GM21723 (cell line): ENCODE data around the gene TMEM185B.
"Not testable (repeated sequence)": the region's sequence is repeated elsewhere in the genome, so short reads cannot be mapped to it uniquely, and the experiment has no call there.

Experiments used
- ATAC-seq: cut with Tn5 transposase; IDR thresholded peaks from one replicate; pipeline ENCODE4 v1.9.1; 2021; ENCODE audit warnings: mild to moderate bottlenecking, moderate library complexity; ENCODE audit not compliant: unreplicated experiment

TMEM185B gene

DNA sequence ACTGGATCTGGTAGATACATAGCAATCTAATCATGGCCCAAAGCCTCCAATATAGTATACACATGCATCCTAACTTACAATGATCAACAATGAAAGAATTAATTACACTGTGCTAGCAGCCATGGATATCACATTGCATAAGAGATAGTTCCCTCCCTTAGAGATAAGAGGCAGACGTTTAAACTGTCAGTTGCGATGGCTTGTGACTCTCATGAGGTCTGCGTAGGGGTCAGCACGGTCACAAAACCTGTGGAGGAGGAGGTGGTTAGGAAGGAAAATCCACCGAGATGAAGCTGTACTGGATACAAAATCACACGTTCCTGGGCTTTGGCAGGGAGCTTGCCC is 28.7 kb upstream of the TMEM185B start:
- ATAC-seq = no peak

GRCh38 chr2:120251078-120251477 is 27.9 kb upstream of the TMEM185B start:
- ATAC-seq = no peak

DNA sequence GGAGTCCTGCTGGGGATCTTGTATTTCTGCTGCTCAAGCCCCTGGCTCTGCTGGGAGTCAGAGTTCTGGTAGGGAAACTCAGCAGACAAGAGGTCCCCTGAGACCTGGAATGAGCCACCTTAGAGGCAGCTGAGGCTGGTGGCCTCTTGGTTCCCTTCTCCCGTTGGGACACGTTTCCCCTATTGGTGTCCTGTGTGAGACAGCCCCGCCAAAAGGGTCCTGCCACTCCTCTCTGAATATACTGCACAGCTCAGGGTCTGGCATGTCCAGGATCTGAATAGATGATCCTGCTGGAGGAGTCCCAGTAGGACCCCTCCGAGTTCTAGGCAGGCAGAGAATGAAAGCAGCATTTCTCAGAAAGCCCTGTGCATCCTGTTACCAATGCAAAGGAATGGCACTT is 27.4 kb upstream of the TMEM185B start:
- ATAC-seq = no peak

DNA sequence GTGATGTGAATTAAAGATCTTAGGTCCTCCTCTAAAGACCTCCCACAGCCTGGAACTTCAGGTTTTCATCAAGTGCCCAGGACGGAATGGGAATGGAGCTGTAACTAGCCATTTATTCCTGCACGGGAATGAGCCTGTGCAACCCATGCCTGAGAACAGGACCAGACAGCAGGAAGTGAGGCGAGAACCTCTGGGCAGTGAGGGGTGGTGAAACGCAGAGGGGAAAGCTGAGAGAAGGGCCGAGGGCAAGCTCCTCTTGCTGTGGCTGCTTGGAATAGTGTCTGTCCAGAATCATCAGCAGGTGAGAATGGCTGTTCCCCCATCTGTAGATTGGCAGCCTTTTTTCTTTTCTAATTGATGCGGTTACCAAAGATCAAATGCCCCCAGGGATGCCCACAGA is 24.7 kb upstream of the TMEM185B start:
- no peak for ATAC-seq

DNA sequence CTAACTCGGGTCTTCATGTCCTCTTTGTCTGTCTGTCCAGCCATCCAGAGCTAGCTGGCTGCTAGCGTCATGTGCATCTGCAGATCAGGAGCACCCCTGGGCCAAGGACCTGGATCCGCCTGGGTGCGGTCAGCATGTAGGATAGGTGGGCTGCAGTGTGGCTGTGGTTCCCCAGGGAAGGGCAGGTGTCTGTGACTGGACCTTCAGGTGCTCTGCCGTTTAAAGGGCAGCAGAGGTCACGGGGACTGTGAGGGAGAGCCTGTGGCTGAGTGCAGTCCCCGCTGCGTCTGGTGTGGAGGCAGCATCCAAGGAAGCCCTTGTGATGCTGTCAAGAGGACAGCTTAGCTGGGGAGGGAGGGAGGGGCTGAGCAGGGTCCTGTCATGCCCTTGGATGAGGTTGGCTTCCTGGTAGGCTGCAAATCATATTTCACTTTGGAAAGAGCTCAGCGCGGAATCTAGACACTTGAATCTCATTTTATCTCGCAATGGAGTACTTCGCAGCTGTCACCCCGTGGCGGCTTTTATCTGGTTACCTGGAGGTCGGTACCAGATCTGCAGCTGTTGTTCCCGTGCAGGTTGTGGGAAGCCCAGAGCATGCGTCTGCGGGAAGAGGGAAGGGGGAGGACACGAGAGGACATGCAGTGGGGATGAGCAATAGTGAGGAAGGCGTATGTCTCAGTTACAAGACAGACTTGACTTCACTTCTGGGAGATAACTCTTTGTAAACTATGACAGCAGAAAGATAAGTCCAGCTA is 23.5 kb upstream of the TMEM185B start:
- no peak for ATAC-seq

DNA sequence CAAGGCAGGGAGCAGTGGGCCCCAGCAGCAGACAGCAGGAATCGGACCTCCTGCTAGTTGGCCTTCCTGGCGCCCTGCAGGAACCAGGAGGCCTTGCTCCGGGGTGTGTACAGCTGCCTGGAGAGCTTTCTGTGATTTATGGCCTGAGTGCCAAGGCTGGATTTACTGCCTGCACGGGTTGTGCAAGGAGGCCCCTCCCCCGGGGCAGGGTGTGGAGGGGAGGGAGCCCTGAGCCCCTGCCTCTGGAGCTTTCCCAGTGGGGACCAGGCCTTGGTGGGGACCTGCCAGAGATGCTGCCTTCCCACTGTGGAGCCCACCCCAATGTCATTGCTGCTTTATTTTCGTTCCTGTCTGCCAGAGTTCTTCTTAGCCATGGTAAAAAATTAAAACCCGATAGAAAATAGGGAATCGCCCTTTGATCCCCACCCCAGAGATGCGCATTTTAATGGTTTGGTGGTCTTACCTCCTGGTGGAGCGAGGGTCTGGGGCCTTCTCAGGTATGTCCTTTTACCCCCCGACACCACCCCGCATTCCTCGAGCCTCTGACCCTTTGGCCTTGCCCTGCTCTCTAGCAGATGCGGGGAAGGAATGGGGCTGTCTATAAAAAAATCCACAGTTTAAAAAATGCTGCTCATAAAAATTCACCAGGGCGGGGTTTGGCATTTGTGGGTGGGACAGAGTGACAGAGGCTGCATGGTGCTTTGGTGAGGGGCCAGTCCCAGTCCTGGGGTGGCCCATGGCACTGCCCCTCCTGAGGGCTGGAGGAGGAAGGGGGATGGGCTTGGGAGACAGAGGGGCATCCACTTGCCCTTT is 22.5 kb upstream of the TMEM185B start:
- no peak for ATAC-seq

DNA sequence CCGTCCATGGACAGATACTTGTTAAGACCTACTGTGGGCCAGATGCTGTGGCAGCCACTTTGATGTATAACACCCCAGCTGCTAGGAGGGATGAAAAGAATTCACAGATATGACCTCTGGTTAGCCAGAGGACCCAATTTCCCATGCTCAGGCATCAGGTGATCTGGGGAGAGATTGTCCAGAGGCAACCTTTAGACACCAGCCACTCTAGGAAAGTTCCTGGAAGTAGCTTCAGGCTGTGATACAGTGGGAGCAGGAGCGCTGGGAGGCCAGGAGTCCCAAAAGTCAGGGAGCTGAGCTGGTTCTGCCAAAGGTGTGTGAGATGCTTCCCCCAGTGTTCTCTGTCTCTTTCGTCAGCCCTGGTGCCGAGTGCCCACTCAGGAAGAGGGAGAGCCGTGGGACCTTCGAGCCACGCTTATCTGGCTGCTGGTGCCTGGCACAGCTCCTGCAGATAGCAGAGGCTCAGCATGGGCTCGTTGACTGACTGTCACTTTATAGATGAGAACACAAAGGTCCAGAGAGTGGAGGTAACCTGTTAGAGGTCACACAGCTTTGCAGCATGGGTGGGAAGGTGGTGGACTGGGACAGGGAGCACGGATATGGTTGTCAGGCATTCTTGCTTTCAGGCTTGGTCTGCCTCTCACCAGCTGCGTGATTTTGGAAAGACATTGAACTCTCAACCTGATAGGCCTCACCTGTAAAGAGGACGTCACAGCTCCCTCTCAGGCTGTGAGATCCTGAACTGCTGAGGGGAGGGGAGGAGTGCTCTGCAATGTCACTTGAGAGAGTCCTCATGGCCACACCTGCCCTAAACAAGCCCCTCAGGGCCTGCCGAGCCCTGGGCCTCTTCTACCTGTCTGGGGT is 21.7 kb upstream of the TMEM185B start:
- no peak for ATAC-seq

DNA sequence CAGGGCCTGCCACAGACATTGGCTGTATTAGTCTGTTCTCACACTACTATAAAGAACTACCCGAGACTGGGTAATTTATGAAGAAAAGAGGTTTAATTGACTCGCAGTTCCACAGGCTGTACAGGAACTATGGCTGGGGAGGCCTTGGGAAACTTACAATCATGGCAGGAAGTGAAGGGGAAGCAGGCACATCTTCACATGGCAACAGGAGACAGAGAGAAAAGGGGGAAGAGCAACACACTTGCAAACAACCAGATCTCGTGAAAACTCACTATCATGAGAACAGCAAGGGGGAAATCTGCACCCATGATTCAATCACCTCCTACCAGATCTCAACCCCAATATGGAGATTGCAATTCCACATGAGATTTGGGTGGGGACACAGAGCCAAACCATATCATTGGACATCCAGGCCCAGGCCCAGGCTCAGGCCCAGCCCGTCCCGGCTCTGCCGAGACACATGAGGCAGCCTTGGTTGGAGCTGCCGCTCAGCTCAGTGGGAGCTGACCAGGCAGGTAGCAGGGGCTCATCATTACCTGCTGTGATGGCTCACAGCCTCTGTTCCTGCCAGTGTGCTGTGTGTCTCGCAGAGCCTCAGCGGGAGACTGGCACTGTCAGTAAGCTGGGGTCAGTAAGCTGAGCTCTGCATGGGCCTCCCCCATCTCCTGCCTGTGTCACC is 20.8 kb upstream of the TMEM185B start:
- ATAC-seq = no peak

DNA sequence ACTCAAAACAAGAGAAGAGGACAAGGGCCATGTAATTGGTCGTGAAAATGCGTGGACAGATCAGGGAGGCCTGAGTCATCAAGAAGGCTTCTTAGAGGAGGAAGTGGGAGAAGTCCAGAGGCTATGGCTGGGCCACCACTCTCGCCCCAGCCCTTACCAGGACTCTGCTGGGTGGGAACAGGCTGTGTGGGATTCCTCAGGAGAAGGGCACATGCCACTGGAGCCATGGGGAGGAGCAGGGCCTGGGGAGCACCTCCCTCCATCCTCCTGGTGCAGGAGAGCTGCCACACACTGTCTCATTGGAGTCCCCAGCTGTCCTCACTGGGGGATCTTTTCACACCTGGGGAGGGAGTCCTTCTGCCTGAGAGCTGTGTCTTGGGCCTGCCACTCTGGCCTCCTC is 20.0 kb upstream of the TMEM185B start:
- no peak for ATAC-seq

DNA sequence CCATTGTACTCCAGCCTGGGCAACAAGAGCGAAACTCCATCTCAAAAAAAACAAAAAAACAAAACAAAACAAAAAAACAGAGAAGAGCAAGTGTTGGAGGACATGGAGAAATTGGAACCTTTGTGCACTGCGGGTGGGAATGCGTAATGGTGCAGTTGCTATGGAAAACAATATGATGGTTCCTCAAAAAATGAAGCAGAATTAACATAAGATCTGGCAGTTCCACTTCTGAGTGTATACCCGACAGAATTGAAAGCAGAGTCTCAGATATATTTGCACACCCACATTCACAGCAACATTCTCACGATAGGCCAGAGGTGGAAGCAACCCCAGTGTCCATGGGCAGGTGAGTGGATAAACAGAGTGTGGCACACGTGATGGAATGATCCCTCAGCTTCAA is 18.5 kb upstream of the TMEM185B start:
- ATAC-seq = no peak

- no peak for ATAC-seq
Measured at GRCh38 chr2:120240901-120241429, 17.8 kb upstream of the TMEM185B start.

DNA sequence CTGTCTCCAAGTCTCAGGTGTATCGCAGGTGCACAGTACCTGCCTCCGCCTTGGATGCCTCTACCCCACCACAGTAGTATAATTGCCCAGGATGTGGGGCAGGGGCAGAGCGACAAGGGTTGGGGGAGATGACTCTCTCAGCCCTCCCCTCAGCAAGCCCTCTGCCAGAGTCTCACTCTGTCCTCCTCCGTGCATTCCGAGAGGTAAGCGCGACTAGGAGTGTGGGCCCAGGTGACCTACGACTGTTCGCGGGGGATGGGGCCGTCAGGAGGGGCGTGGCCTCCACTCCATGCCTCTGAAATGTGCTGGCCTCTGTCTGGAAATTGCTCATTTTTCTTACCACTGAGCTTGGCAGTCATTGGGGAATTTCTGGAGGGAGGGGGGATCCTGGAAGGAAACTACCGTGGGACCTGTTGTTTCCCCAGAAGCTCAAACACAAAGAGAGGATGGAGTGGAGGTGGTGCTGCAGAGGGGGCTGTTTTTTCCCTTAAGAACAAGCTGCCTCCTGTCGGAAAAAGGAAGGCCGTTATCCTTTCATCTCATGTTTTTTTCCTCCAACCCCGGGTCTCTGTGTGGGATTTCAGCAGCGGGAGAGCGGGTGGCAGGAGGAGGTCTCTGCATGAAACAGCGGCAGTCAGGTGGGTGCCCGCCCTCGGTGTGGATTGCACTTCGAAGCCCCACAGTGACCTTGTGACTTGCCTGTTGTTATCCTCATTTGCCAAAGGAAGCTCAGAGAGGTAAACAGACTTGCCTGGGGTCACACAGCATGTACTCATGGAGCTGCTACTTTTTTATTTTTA is 16.5 kb upstream of the TMEM185B start:
- ATAC-seq = no peak

GRCh38 chr2:120238728-120239487 is 15.7 kb upstream of the TMEM185B start:
- no peak for ATAC-seq

DNA sequence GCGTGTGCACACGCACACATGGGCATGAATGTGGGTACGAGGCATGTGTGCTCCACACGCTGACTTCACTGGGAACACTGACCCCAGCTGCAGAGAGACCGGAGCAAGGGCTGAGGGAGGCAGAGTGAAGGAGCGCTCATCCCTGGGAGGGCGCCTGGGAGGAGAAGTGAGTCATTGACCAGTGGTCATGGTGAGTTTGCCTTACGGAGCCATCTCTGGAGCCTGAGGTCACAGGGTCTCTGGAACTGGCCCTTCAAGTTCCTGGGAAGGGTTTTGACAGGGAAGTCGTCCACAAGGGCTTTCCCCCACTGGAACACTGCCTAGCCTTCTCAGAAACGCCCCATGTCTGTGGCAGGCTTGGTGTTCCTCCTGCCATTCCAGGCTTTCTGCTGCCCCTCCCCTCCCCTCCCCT is 14.3 kb upstream of the TMEM185B start:
- ATAC-seq = no peak

- no peak for ATAC-seq
Measured at GRCh38 chr2:120236791-120237190, 13.6 kb upstream of the TMEM185B start.

DNA sequence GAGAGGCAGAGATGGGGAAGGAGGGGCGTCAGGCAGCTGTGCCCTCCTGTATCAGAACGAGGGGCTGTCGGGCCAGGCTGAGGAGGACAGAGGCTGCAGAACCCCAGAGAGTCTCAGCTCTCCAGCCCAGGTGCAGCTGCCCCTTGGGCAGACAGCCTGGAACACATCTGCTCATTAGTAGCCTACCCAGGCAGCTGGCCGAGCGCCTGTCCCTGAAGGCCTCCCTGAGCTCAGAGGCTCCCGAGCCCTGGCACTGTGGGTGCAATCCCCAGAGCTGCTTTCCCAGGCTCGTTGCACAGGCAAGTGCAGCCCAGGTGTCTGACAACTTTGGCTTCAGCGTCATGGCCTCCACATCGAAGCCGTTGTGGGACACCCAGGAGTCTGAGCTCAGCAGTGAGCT is 13.1 kb upstream of the TMEM185B start:
- no peak for ATAC-seq

DNA sequence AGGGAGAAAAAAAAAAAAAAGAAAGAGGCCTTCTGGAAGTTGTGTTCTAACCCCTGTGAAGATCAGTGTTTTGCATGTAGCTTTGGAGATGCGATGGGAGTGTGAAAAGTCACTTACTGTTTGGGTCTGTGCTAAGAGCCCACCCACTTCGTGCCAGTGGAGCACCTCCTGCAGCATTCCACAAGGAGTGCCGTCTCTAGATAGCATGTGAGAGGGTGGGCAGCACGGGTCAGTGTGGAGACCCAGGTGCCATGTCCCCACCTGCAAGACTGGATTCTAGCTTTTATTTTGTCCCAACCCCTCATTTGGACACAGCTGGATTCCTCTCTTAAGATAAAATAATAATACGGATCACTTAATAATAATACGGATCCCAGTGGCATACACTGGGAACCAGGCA is 12.5 kb upstream of the TMEM185B start:
- ATAC-seq = no peak

- not testable (repeated sequence) for ATAC-seq
Measured at GRCh38 chr2:120235158-120235557, 12.0 kb upstream of the TMEM185B start.

DNA sequence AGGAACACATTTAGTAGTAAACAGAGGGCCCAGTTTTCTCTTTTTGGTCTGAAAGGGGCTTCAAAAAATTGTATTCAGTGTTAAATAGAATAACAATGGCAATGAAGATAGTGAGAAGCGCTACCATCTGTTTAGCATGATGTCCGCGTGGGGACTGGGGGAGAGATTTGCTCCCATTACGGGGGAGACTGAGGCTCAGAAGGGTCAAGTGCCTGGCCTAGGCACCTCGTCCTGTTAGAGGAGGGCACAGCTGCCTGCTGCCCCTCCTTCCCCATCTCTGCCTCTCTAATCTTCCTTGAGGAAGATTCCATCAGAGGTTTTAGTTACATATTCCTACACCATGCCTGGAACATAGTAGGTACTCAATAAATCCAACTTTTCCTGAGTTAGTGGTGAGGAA is 10.1 kb upstream of the TMEM185B start:
- ATAC-seq = no peak
